Caco-2 (cell line): ENCODE results near the gene FEV. TPM values are rescaled to one million over a fixed set of nuclear protein-coding genes. Genes with fewer than 3 reads are reported as not detected.

Experiments
- BruUV-seq: library from RNA; stranded (reverse); fragments of 400-500 nt; replicated peaks from 2 replicates; lab custom pipeline; 2021; lab: Mats Ljungman, UMichigan
- CTCF ChIA-PET: fragments of 300-600 bp; sonication (Branson Sonifier 250); formaldehyde crosslinking; loops from one replicate; lab custom pipeline; 2022; ENCODE audit warnings: antibody characterized with exemption; lab: Charles Lee
- POLR2A ChIA-PET: fragments of 300-600 bp; sonication (Branson Sonifier 250); formaldehyde crosslinking; loops from one replicate; lab custom pipeline; 2022; ENCODE audit warnings: antibody characterized with exemption; lab: Charles Lee
- DNase-seq, 2 experiments: peaks; one replicate each; pipeline versions ENCODE4 v3.0.0 to v3.0.0-alpha.2; 2020 to 2022
- H3K27me3 ChIP-seq: replicated peaks from 2 replicates; pipeline ENCODE4 v1.6.0; 2011; ENCODE audit warnings: low read length; ENCODE audit not compliant: control insufficient read depth, insufficient read depth
- H3K36me3 ChIP-seq: 2 replicates; pipeline ENCODE4 v1.5.1; 2011; ENCODE audit warnings: low read length; ENCODE audit not compliant: control insufficient read depth, insufficient read depth
- H3K4me1 ChIP-seq: fragments of 250-450 bp; sonication (Bioruptor Pico); 2 replicates; pipeline ENCODE4 v1.5.1; 2020; ENCODE audit warnings: mild to moderate bottlenecking
- H3K4me3 ChIP-seq: 2 replicates; pipeline ENCODE4 v1.5.1; 2011; ENCODE audit warnings: low read depth, mild to moderate bottlenecking, control low read depth, low read length
- H3K9me3 ChIP-seq: fragments of 250-450 bp; sonication (Bioruptor Pico); 2 replicates; pipeline ENCODE4 v1.5.1; 2020; ENCODE audit warnings: mild to moderate bottlenecking, moderate library complexity
- H3K27ac Mint-ChIP-seq: one replicate; pipeline ENCODE4 v1.8.0; 2022; ENCODE audit warnings: mixed read lengths; ENCODE audit not compliant: unreplicated experiment
- H3K27me3 Mint-ChIP-seq: one replicate; pipeline ENCODE4 v1.8.0; 2022; ENCODE audit warnings: mixed read lengths; ENCODE audit not compliant: insufficient read depth, unreplicated experiment
- H3K36me3 Mint-ChIP-seq: one replicate; pipeline ENCODE4 v1.8.0; 2022; ENCODE audit warnings: mild to moderate bottlenecking, mixed read lengths; ENCODE audit not compliant: insufficient read depth, unreplicated experiment
- H3K4me1 Mint-ChIP-seq: one replicate; pipeline ENCODE4 v1.8.0; 2022; ENCODE audit warnings: low read depth, mixed read lengths; ENCODE audit not compliant: unreplicated experiment
- H3K4me3 Mint-ChIP-seq: one replicate; pipeline ENCODE4 v1.8.0; 2022; ENCODE audit warnings: mild to moderate bottlenecking, moderate library complexity, mixed read lengths; ENCODE audit not compliant: unreplicated experiment
- H3K9me3 Mint-ChIP-seq: one replicate; pipeline ENCODE4 v1.8.0; 2022; ENCODE audit warnings: mixed read lengths; ENCODE audit not compliant: unreplicated experiment
- CTCF ChIP-seq, 2 experiments: fragments of 200-600 bp in 1 of 2; IDR thresholded peaks; 1 replicate in 1 of 2; 2 replicates in 1 of 2; pipeline versions ENCODE4 v1.5.1 to v1.8.0; 2011 to 2022; ENCODE audit warnings: antibody characterized with exemption in 1 of 2, control low read depth in 1 of 2, inconsistent platforms in 1 of 2, low read depth in 1 of 2, low read length in 1 of 2, mild to moderate bottlenecking in 1 of 2, moderate library complexity in 1 of 2; ENCODE audit not compliant: insufficient read depth in 1 of 2, severe bottlenecking in 1 of 2, unreplicated experiment in 1 of 2
- intact Hi-C: fragments of 100-400 bp; cut with micrococcal nuclease; formaldehyde crosslinking; loops from one replicate; pipeline ENCODE4 v1.10.0; 2022; ENCODE audit not compliant: unreplicated experiment
- total RNA-seq: library from RNA; stranded (reverse); gene quantifications from 2 replicates; pipeline ENCODE4 v1.2.3, GENCODE V29; 2022

Gene FEV
- total RNA-seq, 1 experiment from 2014 or later: not detected

GRCh38 chr2:218960309-218961165, 24.4 kb downstream of the FEV start:
- peaks cover 38% of the 10 kb centered on the region for H3K4me1 ChIP-seq
- peak overlapping the region; percentile 27 for H3K4me3 ChIP-seq
- intact Hi-C loops: loop anchor here (5.0 to 10.0 kb wide), 2 partner anchors 63 to 246 kb away; partner anchors contain the start of gene TTLL4
- Mint-ChIP-seq H3K27me3 (peaks cover 26% of the 10 kb centered on the region), H3K9me3 (no peaks in the 10 kb centered on the region), H3K4me1 (peaks cover 16% of the 10 kb centered on the region), H3K27ac (no peak overlapping the region), H3K4me3 (peak overlapping the region; percentile 71), H3K36me3 (peaks cover 8% of the 10 kb centered on the region)
- peaks cover 5% of the 10 kb centered on the region for H3K27me3 ChIP-seq
- no peak for TF ChIP-seq CTCF (IDR thresholded peaks at IDR 0.05; ENCODE audit: insufficient read depth in 1 of 2, low read depth in 1 of 2, low read length in 1 of 2, severe bottlenecking in 1 of 2, unreplicated experiment in 1 of 2)
- CTCF ChIA-PET: interaction anchor here (1.7 to 2.3 kb wide), 2 partner anchors 19 to 62 kb away, joined by 8 to 11 read pairs; no protein-coding TSS in a partner anchor
- no peaks in the 10 kb centered on the region for H3K36me3 ChIP-seq
- POLR2A ChIA-PET: no interaction called here
- no peaks in the 10 kb centered on the region for H3K9me3 ChIP-seq
- no TSS peak for BruUV-seq
- peak in 1 of 2 experiments; percentile 29 for DNase-seq

GRCh38 chr2:218959761-218960308, 25.1 kb downstream of the FEV start:
- no peaks in the 10 kb centered on the region for H3K9me3 Mint-ChIP-seq
- peak overlapping the region; percentile 76 for H3K4me3 Mint-ChIP-seq
- ChIA-PET CTCF (interaction anchor here (0.9 to 2.3 kb wide), 9 partner anchors 10 to 335 kb away, joined by 3 to 11 read pairs (median 5); no protein-coding TSS in a partner anchor), POLR2A (interaction anchor here (0.6 kb wide), 1 partner anchor 10 kb away, joined by 3 read pairs; no protein-coding TSS in a partner anchor)
- peaks cover 29% of the 10 kb centered on the region for H3K27me3 Mint-ChIP-seq
- peak overlapping the region; percentile 52 for H3K4me3 ChIP-seq
- peaks cover 5% of the 10 kb centered on the region for H3K27me3 ChIP-seq
- DNase-seq: no peak
- no peaks in the 10 kb centered on the region for H3K9me3 ChIP-seq
- H3K36me3 Mint-ChIP-seq: peaks cover 8% of the 10 kb centered on the region
- intact Hi-C loops: loop anchor here (5.0 to 10.0 kb wide), 3 partner anchors 63 to 245 kb away; partner anchors contain the start of gene TTLL4
- H3K4me1 ChIP-seq: peaks cover 38% of the 10 kb centered on the region
- no peak for TF ChIP-seq CTCF (IDR thresholded peaks at IDR 0.05; ENCODE audit: insufficient read depth in 1 of 2, low read depth in 1 of 2, low read length in 1 of 2, severe bottlenecking in 1 of 2, unreplicated experiment in 1 of 2)
- no peaks in the 10 kb centered on the region for H3K36me3 ChIP-seq
- H3K27ac Mint-ChIP-seq: no peak overlapping the region
- peaks cover 16% of the 10 kb centered on the region for H3K4me1 Mint-ChIP-seq
- no TSS peak for BruUV-seq

GRCh38 chr2:218959141-218959731, 25.7 kb downstream of the FEV start, which contains the start of gene CDK5R2:
Gene CDK5R2, plus strand, starts transcription at chr2:218959666. Its CDS starts 155 bp downstream, at chr2:218959821.
- Mint-ChIP-seq H3K4me3 (peak within 1 kb of the TSS; percentile 76), H3K9me3 (no peaks in the 10 kb centered on the region), H3K36me3 (peaks cover 8% of the 10 kb centered on the region), H3K27ac (no peak within 1 kb of the TSS), H3K27me3 (peaks cover 32% of the 10 kb centered on the region), H3K4me1 (peaks cover 16% of the 10 kb centered on the region)
- TF ChIP-seq CTCF (IDR thresholded peaks at IDR 0.05; ENCODE audit: insufficient read depth in 1 of 2, low read depth in 1 of 2, low read length in 1 of 2, severe bottlenecking in 1 of 2, unreplicated experiment in 1 of 2): no peak
- Histone ChIP-seq H3K9me3 (no peaks in the 10 kb centered on the region), H3K4me1 (peaks cover 36% of the 10 kb centered on the region), H3K27me3 (peaks cover 4% of the 10 kb centered on the region), H3K36me3 (no peaks in the 10 kb centered on the region), H3K4me3 (peak within 1 kb of the TSS; percentile 52)
- CTCF ChIA-PET: interaction anchor here (0.6 to 2.3 kb wide), 11 partner anchors 9 to 429 kb away, joined by 3 to 11 read pairs (median 5); no protein-coding TSS in a partner anchor
- intact Hi-C loops: loop anchor here (5.0 kb wide), 1 partner anchor 97 kb away; no protein-coding TSS in a partner anchor
- BruUV-seq: no TSS peak
- POLR2A ChIA-PET: interaction anchor here (0.5 to 0.9 kb wide), 3 partner anchors 9 to 294 kb away, joined by 3 read pairs; partner anchors contain the start of gene TUBA4B
- DNase-seq: peak; percentile 94
